ENCODE data around the gene ESR1. TPM values are rescaled to one million over a fixed set of nuclear protein-coding genes. Genes with fewer than 3 reads are reported as not detected.
"Not testable (repeated sequence)": the region's sequence is repeated elsewhere in the genome, so short reads cannot be mapped to it uniquely, and the experiment has no call there.

Gene ESR1
- polyA plus RNA-seq, 3 donors: 0.61 to 0.79 (median 0.71) TPM

DNA sequence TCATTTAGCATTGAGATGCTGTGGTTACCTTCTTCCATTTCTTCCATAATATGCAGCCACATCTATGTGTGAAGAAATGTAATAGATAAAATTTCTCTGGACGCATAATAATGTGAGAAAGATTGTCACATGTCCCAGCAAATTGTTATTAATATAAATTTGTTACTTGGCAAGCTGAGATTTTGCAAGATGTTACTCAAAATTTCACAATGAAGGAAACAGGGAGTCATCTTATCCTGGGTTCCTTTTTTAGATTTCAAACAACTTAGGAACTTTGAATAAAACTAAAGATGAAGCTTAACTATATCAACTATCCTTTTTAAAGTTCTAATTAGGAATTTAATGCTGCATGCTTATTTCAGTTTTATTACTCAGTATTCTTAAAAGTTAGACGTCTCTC is 3.6 kb downstream of the ESR1 start:
- no peak for DNase-seq (ENCODE audit: low read depth in 3 of 3, low spot score in 2 of 3)

DNA sequence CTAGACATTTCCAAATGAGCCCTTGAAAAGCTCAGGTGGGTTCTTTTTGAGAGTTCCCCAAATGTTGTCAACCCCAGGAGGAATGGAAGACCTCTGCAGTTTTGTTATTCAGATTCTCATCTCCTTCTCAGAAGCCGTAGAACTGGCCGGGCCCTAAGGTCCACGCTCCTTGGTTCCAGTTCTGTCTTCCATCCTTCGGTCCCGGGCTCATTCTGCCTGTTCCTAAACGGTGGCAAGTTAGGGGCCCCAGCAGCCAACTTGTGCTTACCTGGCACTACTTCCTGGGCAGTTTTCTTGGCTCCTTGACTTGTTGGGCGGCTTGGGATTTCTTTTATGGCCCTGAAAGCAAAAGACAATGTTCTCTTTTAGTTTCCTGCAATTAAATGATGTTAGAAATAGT is 6.4 kb downstream of the ESR1 start:
- no peak for DNase-seq (ENCODE audit: low read depth in 3 of 3, low spot score in 2 of 3)

- DNase-seq (ENCODE audit: low read depth in 3 of 3, low spot score in 2 of 3): no peak
Observed at GRCh38 chr6:151814614-151815013, 7.1 kb downstream of the ESR1 start.

- DNase-seq (ENCODE audit: low read depth in 3 of 3, low spot score in 2 of 3): no peak
Observed at GRCh38 chr6:151822252-151823111, 15.0 kb downstream of the ESR1 start.

GRCh38 chr6:151826517-151827142 is 19.1 kb downstream of the ESR1 start:
- DNase-seq (ENCODE audit: low read depth in 3 of 3, low spot score in 2 of 3): no peak

GRCh38 chr6:151832710-151833109 is 25.2 kb downstream of the ESR1 start:
- no peak for DNase-seq (ENCODE audit: low read depth in 3 of 3, low spot score in 2 of 3)

- no peak for DNase-seq (ENCODE audit: low read depth in 3 of 3, low spot score in 2 of 3)
Observed at GRCh38 chr6:151835396-151835795, 27.9 kb downstream of the ESR1 start.

GRCh38 chr6:151837223-151837622 is 29.7 kb downstream of the ESR1 start:
- DNase-seq (ENCODE audit: low read depth in 3 of 3, low spot score in 2 of 3): no peak

GRCh38 chr6:151842816-151843215 is 35.3 kb downstream of the ESR1 start:
- no peak for DNase-seq (ENCODE audit: low read depth in 3 of 3, low spot score in 2 of 3)

- DNase-seq (ENCODE audit: low read depth in 3 of 3, low spot score in 2 of 3): peak; percentile 25 to 41 (median 25)
Observed at GRCh38 chr6:151847064-151847463, 39.6 kb downstream of the ESR1 start.

DNA sequence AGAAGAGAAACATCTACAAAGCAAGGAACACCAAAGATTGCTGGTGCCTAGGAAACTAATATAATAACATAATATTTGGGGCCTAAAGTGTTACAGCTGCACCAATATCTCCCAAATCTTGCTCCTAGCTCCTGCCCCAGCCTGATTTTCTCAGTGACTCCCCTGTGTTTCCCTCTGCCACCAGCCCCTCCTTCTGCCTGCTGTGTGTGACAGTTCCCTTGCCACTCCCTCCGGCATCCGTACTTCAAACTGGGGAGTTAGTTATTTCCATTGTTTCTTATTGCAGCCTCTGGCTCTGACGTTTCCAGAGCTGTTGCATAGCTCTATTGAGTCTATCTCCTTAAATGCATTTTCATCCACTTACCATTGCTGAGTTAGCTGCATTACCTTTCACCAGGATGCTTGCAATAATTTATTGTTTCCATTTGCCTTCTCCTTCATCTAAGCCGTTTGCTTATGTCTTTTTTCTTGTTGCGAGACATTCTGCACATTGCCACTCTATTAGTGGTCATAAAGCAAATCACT is 43.1 kb downstream of the ESR1 start:
- no peak for DNase-seq (ENCODE audit: low read depth in 3 of 3, low spot score in 2 of 3)

DNA sequence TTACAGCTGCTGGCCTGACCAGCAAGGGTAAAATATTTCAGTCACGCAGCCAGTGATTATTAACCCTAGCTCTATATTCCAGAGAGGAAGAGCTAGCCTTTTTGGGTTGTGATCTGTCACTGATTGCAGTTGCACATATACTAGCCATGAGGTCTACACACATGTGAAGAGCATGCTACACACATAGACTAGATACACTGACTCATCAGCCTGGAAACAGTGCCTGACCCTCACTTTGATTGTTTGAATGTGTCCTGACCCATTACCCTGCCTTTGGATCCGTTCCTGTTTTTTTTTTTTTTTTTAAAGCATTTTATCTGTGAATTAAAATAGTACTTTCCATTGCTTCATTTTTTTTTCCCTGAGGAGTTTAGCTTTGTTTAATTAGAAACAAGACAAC is 50.8 kb downstream of the ESR1 start:
- no peak for DNase-seq (ENCODE audit: low read depth in 3 of 3, low spot score in 2 of 3)

DNA sequence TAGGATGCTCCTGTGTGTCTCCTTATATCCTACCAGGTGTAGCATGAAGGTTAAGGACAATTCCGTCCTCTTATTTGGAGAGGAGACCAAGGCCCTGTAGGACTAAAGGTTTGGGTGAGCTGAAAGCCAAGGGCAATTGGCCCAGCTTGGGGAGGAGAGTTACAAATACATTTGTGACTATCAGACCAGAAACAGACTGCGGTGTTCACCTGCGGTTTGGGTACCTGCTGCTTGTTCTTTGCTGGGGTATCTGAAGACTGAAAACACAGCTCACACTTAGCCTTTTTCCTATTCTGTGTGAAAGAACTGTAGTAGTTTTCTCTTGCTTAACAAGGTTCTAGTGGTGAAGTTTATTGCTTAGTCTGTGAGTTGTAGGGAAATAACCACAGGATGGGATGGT is 55.0 kb downstream of the ESR1 start:
- DNase-seq (ENCODE audit: low read depth in 3 of 3, low spot score in 2 of 3): no peak

DNA sequence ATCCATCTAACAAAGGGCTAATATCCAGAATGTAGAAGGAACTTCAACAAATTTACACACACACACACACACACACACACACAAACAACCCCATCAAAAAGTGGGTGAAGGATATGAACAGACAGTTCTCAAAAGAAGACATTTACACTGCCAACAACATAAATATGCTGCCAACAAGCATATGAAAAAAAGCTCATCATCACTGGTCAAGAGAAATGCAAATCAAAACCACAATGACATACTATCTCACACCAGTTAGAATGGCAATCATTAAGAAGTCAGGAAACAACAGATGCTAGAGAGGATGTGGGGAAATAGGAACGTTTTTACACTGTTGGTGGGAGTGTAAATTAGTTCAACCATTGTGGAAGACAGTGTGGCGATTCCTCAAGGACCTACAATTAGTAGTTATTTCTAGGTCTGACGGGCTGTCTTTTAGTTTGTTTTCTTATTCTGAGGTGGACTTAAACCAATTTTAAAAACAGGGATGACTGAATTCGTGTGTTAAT is 59.9 kb downstream of the ESR1 start:
- DNase-seq (ENCODE audit: low read depth in 3 of 3, low spot score in 2 of 3): not testable (repeated sequence)

DNA sequence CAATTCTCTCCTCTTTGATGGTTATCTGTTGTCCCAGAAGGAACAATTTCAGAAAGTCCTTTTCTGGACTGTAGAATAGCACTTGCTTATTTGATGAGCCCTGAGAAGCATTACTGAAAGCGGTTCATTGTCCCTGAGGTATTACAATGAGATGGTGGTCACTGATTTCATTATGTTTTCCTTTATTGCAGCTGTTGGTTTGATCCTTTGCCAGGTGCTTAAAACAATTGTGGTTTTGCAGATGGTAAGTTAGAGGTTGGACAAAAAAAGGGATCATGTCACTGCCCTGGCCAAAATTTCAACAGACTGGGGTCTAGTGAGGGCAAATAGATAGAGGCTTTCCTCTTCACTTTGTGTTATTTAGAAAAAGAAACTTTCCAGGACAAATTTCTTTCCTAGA is 61.9 kb downstream of the ESR1 start:
- no peak for DNase-seq (ENCODE audit: low read depth in 3 of 3, low spot score in 2 of 3)

DNA sequence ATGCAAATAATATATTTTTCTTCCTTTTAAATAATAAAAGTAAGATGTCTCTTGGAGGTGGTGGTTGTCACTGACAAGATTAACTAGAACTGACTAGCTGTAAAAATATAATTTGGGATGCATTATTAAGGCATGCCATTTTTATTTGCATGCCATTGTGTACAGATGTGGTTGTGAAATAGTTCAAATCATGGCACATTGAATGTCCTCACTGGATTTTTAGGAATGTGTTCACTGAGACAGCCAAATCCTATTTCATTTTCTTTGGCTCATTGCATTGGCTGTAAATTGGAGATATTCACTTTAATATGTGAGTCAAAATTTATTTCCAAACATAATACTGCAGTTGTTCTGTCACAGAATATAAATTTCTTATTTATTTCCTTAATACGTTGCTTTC is 62.3 kb downstream of the ESR1 start:
- DNase-seq (ENCODE audit: low read depth in 3 of 3, low spot score in 2 of 3): no peak

GRCh38 chr6:151870375-151870774 is 62.9 kb downstream of the ESR1 start:
- DNase-seq (ENCODE audit: low read depth in 3 of 3, low spot score in 2 of 3): no peak

DNA sequence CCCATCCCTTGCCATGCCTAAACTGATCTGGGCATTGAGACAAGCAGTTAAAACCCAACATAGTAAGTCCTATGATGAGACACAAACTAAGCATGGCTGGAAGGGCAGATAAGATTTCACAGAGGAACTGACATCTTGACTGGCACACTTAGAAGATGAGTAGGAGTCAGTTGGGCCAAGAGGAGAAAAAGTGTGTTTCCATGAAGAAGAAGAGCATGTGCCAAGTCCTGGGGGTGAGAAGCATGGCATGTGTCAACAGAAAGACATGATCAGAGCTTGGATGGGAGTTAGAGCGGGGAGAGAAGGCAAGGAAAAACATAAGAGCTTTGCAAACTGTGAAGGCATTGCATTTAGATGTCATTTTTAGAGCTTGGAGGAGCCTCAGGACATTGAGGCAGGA is 68.0 kb downstream of the ESR1 start:
- DNase-seq (ENCODE audit: low read depth in 3 of 3, low spot score in 2 of 3): no peak

DNA sequence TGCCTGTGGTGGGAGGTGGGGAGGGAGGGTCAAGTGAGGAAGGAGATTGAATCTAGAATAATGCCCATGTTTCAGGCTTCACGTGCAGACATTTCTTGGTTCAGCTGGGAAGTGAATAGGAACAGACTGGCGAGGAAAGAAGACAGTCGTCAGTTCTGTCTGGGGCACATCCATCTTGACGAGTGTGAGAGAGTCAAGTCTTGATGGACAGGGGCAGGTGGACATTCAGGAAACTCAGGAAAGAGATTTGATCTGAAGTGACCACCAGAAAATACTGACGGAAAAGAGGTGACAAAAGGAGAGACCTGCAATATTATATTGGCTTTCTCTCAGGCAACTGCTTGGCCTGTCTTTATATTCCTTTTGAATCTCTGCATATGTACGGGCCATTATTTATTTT is 68.6 kb downstream of the ESR1 start:
- DNase-seq (ENCODE audit: low read depth in 3 of 3, low spot score in 2 of 3): no peak

DNA sequence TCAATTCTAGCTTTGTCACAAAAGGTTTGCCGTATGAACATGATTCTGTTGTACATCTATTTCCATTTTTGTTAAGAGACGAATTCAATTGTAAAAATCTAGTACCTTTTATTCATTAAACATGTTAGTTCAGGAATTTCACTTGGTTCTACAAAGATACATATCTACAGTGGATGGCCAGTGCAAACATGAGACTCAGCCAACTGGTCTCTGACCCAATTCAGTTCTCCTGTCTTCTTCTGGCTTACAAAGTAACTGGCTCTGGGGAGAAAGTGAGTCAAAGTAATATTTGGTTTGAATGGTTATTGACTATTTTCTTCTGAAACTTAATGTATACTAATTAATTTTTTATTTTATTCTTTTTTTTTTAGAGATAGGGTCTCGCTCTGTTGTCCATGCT is 70.0 kb downstream of the ESR1 start:
- DNase-seq (ENCODE audit: low read depth in 3 of 3, low spot score in 2 of 3): no peak

DNA sequence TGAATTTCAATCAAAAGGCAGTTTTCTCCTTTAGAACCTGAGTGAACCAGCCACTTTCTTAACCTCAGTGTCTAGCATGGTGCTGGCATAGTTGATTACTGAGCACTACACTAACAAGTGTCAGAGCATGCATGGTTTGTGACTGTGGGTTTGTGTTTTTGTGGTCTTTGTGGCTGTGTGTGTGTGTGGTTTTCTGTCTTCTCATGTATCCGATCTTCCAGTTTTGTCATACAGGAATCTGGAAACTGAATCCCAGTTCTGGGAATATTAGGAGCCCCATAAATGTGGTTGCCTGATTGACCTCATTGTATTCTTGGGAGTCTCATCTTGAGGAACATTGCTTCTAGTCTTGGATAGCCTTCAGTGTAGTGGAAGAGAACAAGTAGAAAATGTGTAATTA is 73.7 kb downstream of the ESR1 start:
- no peak for DNase-seq (ENCODE audit: low read depth in 3 of 3, low spot score in 2 of 3)

GRCh38 chr6:151882206-151882605 is 74.7 kb downstream of the ESR1 start:
- DNase-seq (ENCODE audit: low read depth in 3 of 3, low spot score in 2 of 3): no peak
